Measurements from ENCODE around the gene SLAMF8.

SLAMF8 gene

GRCh38 chr1:159826441-159827101 is at the start of gene SLAMF8:
TSS of gene SLAMF8 (plus strand) at chr1:159826873. CDS start at chr1:159826899, 26 bp downstream.
- no peak for DNase-seq

- DNase-seq, result no peak
Observed at GRCh38 chr1:159778266-159778665, 48.4 kb upstream of the SLAMF8 start.

GRCh38 chr1:159779403-159779851 is 47.2 kb upstream of the SLAMF8 start:
- DNase-seq, result no peak

- peak; percentile 96 for DNase-seq
Observed at GRCh38 chr1:159780583-159781582, 45.8 kb upstream of the SLAMF8 start, which contains the start of gene DUSP23. TSS of gene DUSP23 (plus strand) at chr1:159780962. CDS start at chr1:159781101, 139 bp downstream.

GRCh38 chr1:159781992-159782391 is 44.7 kb upstream of the SLAMF8 start:
- DNase-seq, result no peak

GRCh38 chr1:159783724-159784123 is 42.9 kb upstream of the SLAMF8 start:
- DNase-seq, result no peak

GRCh38 chr1:159786465-159786864 is 40.2 kb upstream of the SLAMF8 start:
- no peak for DNase-seq

GRCh38 chr1:159786966-159787365 is 39.7 kb upstream of the SLAMF8 start:
- no peak for DNase-seq

- no peak for DNase-seq
Observed at GRCh38 chr1:159790237-159790917, 36.3 kb upstream of the SLAMF8 start.

GRCh38 chr1:159791031-159791430 is 35.6 kb upstream of the SLAMF8 start:
- DNase-seq, result no peak

GRCh38 chr1:159791461-159791860 is 35.2 kb upstream of the SLAMF8 start:
- DNase-seq, result no peak

- no peak for DNase-seq
Observed at GRCh38 chr1:159795534-159795933, 31.1 kb upstream of the SLAMF8 start.

- peak; percentile 83 for DNase-seq
Observed at GRCh38 chr1:159798893-159799292, 27.8 kb upstream of the SLAMF8 start.

GRCh38 chr1:159799446-159799985 is 27.2 kb upstream of the SLAMF8 start:
- DNase-seq, result no peak

- DNase-seq, result no peak
Observed at GRCh38 chr1:159800177-159800930, 26.3 kb upstream of the SLAMF8 start.

- no peak for DNase-seq
Observed at GRCh38 chr1:159802111-159802510, 24.6 kb upstream of the SLAMF8 start, which contains the start of gene FCRL6. TSS of gene FCRL6 (plus strand) at chr1:159802360. CDS start at chr1:159802425, 65 bp downstream.

GRCh38 chr1:159803956-159804689 is 22.6 kb upstream of the SLAMF8 start:
- no peak for DNase-seq

- DNase-seq, result no peak
Observed at GRCh38 chr1:159804924-159805323, 21.7 kb upstream of the SLAMF8 start.

GRCh38 chr1:159815926-159816325 is 10.7 kb upstream of the SLAMF8 start:
- DNase-seq, result no peak

GRCh38 chr1:159817276-159818041 is 9.2 kb upstream of the SLAMF8 start:
- peak; percentile 93 for DNase-seq
